ENCODE measurements around the gene ZNF496.

ZNF496 gene

GRCh38 chr1:247362153-247362552, 30.5 kb upstream of the ZNF496 start:
- no peaks in the 10 kb centered on the region for H3K9me3 ChIP-seq (ENCODE audit: low read length)
- no peaks in the 10 kb centered on the region for H3F3A ChIP-seq (ENCODE audit: insufficient read depth, low read length)
- no peaks in the 10 kb centered on the region for H3K27me3 ChIP-seq (ENCODE audit: insufficient read depth, low read length)
- no peaks in the 10 kb centered on the region for H3K9me2 ChIP-seq (ENCODE audit: low read depth, low read length)
- H3K9ac ChIP-seq (ENCODE audit: low read length): no peak overlapping the region
- no peaks in the 10 kb centered on the region for H3K79me2 ChIP-seq (ENCODE audit: insufficient read depth, low read length)
- no peaks in the 10 kb centered on the region for H4K20me1 ChIP-seq (ENCODE audit: insufficient read depth, low read length)
- no peaks in the 10 kb centered on the region for H3K4me1 ChIP-seq (ENCODE audit: insufficient read depth, low read length, severe bottlenecking)
- no peaks in the 10 kb centered on the region for H3K36me3 ChIP-seq (ENCODE audit: insufficient read depth, low read length)
- TF ChIP-seq EZH2 (IDR thresholded peaks at IDR 0.05; ENCODE audit: borderline replicate concordance, low read length) (no peak), CTCF (IDR thresholded peaks at IDR 0.05; ENCODE audit: low read length) (no peak)
- H3K4me2 ChIP-seq (ENCODE audit: low read length): no peak overlapping the region
- H3K27ac ChIP-seq (ENCODE audit: low read depth, low read length, poor library complexity, severe bottlenecking): no peak overlapping the region
- H2AFZ ChIP-seq (ENCODE audit: low read length): no peak overlapping the region
- no peak overlapping the region for H3K4me3 ChIP-seq (ENCODE audit: low read depth, low read length, poor library complexity, severe bottlenecking)

- H3K4me2 ChIP-seq (ENCODE audit: low read length): no peak overlapping the region
- no peaks in the 10 kb centered on the region for H3K9me2 ChIP-seq (ENCODE audit: low read depth, low read length)
- no peaks in the 10 kb centered on the region for H3K27me3 ChIP-seq (ENCODE audit: insufficient read depth, low read length)
- H2AFZ ChIP-seq (ENCODE audit: low read length): no peak overlapping the region
- H3K27ac ChIP-seq (ENCODE audit: low read depth, low read length, poor library complexity, severe bottlenecking): no peak overlapping the region
- no peaks in the 10 kb centered on the region for H3K4me1 ChIP-seq (ENCODE audit: insufficient read depth, low read length, severe bottlenecking)
- no peaks in the 10 kb centered on the region for H3K36me3 ChIP-seq (ENCODE audit: insufficient read depth, low read length)
- no peak overlapping the region for H3K4me3 ChIP-seq (ENCODE audit: low read depth, low read length, poor library complexity, severe bottlenecking)
- no peaks in the 10 kb centered on the region for H3F3A ChIP-seq (ENCODE audit: insufficient read depth, low read length)
- no peaks in the 10 kb centered on the region for H4K20me1 ChIP-seq (ENCODE audit: insufficient read depth, low read length)
- H3K9me3 ChIP-seq (ENCODE audit: low read length): no peaks in the 10 kb centered on the region
- H3K9ac ChIP-seq (ENCODE audit: low read length): no peak overlapping the region
- no peaks in the 10 kb centered on the region for H3K79me2 ChIP-seq (ENCODE audit: insufficient read depth, low read length)
- no peak for TF ChIP-seq EZH2 (IDR thresholded peaks at IDR 0.05; ENCODE audit: borderline replicate concordance, low read length)
- no peak for TF ChIP-seq CTCF (IDR thresholded peaks at IDR 0.05; ENCODE audit: low read length)
Observed at GRCh38 chr1:247360991-247361731, 29.5 kb upstream of the ZNF496 start.

- no peak overlapping the region for H2AFZ ChIP-seq (ENCODE audit: low read length)
- H3F3A ChIP-seq (ENCODE audit: insufficient read depth, low read length): no peaks in the 10 kb centered on the region
- H4K20me1 ChIP-seq (ENCODE audit: insufficient read depth, low read length): no peaks in the 10 kb centered on the region
- no peak overlapping the region for H3K27ac ChIP-seq (ENCODE audit: low read depth, low read length, poor library complexity, severe bottlenecking)
- no peaks in the 10 kb centered on the region for H3K36me3 ChIP-seq (ENCODE audit: insufficient read depth, low read length)
- H3K9me2 ChIP-seq (ENCODE audit: low read depth, low read length): no peaks in the 10 kb centered on the region
- peaks cover 3% of the 10 kb centered on the region; the same call in 1 of the 2 replicates for H3K27me3 ChIP-seq (ENCODE audit: insufficient read depth, low read length)
- H3K79me2 ChIP-seq (ENCODE audit: insufficient read depth, low read length): no peaks in the 10 kb centered on the region
- no peaks in the 10 kb centered on the region for H3K9me3 ChIP-seq (ENCODE audit: low read length)
- no peak overlapping the region for H3K4me3 ChIP-seq (ENCODE audit: low read depth, low read length, poor library complexity, severe bottlenecking)
- H3K4me2 ChIP-seq (ENCODE audit: low read length): no peak overlapping the region
- H3K9ac ChIP-seq (ENCODE audit: low read length): no peak overlapping the region
- no peaks in the 10 kb centered on the region for H3K4me1 ChIP-seq (ENCODE audit: insufficient read depth, low read length, severe bottlenecking)
- no peak for TF ChIP-seq EZH2 (IDR thresholded peaks at IDR 0.05; ENCODE audit: borderline replicate concordance, low read length)
- TF ChIP-seq CTCF (IDR thresholded peaks at IDR 0.05; ENCODE audit: low read length): no peak
Observed at GRCh38 chr1:247360116-247360898, 28.6 kb upstream of the ZNF496 start.
